HG03342 (cell line): ENCODE results near the gene MAPK9.

Experiments
- ATAC-seq: cut with Tn5 transposase; IDR thresholded peaks from one replicate; pipeline ENCODE4 v1.9.1; 2021; ENCODE audit warnings: mild to moderate bottlenecking, moderate library complexity; ENCODE audit not compliant: unreplicated experiment

Gene MAPK9

DNA sequence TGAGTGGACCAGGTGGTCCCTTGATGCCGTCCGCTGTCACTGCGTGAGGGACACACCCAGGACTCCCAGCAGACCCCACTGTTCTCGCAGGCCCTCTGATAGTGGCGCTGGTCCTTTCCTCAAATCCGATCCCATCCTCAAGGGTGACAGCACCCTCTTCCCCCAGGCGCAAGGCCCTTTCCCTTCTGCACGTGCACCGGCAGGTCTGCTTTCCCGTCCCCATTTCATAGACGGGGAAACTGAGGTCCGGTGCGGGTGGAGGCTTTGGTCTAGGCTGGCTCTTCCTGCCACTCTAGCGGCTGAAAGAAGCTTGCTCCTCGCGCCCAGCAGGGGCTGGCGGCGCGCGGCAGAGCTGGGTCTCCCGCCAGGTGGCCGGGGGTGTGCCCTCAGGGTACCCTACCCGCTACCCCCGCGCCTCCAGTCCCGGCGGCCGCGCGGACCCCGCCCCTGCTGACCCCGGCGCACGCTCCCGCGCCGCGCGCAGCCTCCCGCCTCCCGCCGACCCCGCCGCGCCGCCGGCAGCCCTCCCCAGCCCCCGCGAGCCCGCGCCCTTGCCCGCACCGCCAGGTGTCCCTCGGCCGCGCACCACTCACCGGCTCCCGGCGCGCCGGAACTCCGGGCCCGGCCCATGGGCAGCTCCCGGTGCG, 83.3 kb downstream of the MAPK9 start:
- ATAC-seq: peak; percentile 25

DNA sequence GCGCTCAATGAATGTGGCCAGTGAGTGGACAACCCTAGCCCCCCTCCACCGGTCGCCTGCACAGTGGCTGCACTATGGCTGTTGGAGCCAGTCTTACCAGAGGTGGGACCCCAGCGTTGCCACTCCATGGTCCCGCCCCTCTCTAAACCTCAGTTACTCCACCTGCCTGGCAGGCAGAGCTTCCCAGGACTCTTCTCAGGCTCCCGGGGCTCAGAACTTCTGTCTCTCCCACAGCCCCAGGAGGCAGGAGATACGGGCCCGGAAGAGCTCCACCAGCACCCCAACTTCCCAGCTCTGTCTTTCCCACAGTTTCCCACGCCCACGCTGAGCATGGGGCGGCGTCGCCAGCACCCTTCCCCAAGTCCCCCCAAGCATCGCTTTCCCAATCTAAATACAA, 83.8 kb downstream of the MAPK9 start:
- ATAC-seq: no peak

DNA sequence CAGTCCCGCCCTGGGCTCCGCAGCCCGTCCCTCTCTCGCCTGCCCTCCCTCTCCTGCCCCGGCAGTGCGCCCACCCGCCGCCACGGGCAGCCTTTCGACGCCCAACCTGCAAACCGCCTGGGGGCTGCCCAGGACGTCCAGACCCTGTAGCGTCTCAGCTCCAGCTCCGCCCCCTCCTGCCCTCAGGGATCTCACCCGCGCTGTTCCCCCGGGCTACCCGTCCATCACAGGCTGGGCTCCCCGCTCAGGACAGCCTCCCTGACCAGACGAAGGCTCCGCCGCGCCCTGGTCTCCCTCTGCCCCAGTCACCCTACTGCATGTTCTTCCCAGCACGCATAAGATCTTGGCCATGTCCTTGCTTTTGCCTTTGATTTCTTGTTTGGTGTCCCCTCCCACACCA, 84.3 kb downstream of the MAPK9 start:
- ATAC-seq: no peak

DNA sequence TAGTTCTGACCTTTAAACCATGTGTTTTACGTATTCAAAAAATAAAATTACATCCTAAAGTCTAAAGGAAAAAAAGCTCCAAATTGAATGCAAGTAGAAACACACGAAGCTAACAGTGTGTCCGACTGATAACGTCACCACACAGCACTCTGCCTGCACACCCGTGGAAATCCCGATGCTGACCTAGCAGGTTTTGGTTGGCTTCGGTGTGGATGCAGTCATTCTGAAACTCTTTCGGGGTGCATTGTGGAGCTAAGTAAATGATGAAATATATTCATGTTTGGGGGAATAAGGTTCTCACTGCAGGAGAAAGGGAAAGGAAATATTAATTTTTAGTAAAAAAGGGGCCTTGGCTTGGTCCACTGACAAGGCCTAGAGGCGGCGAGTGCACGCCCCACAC, 84.9 kb downstream of the MAPK9 start:
- ATAC-seq: no peak

DNA sequence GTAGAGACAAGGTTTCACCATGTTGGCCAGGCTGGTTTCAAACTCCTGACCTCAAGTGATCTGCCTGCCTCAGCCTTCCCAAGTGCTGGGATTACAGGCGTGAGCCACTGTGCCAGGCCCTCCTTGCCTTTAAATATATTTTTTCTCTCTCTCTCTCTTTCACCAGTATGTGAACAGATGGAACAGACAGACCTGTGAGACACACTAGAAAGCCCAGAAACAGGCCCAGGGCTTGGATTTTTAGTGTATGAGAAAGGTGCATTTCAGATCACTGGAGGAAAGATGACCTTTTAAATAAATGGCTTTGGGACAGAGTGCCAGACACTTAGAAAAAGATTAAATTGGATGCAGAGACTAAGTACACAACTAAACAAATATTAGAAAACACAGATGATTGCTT, 86.0 kb downstream of the MAPK9 start:
- no peak for ATAC-seq

DNA sequence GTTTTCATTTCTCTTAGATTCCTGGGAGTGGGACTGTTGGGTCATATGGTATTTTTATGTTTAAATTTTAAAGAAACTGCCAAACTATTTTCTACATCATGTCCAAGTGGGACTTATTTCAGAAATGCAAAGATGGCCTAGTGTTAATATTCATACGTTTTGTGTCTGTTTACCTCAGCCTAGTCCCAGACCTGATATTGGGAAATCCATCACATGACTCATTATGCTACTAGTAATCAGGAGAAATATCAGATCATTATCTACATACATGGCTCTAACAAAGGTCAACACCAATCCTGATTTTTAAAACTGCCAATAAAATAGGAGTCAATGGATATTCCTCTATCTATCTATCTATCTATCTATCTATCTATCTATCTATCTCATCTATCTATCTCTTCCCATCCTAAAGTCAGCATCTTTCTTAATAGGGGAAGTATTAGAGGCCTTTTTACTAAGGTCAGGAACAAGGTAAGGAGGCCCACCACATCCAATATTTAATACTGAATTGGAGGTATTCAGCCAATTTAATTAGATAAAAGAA, 87.5 kb downstream of the MAPK9 start:
- no peak for ATAC-seq

DNA sequence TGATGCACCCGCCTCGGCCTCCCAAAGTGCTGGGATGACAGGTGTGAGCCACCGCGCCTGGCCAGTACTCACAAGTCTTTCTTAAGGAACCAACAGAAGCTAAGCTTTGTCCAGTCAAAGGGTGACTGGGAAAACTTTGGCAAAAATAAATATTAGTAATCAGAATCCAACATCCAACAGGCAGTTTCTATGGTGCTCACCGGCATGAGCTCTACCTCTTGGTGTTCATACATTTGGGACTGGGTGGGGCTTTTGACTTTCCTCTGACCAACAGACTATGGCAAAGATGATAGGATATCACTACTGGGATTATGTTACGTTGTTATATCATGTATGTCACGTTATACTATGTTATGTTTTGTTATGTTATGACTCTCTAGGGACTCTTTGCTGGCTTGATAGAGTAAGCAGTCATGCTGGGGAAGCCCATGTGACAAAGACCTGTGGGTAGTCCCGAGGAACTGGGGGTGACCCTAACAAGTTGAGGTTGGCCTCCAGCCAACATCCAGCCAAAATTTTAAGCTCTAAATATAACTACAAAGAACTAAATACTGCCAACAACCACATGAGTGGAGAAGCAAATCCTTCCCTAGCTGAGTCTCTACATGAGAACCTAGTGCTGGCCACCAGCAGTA, 88.8 kb downstream of the MAPK9 start:
- ATAC-seq: no peak

DNA sequence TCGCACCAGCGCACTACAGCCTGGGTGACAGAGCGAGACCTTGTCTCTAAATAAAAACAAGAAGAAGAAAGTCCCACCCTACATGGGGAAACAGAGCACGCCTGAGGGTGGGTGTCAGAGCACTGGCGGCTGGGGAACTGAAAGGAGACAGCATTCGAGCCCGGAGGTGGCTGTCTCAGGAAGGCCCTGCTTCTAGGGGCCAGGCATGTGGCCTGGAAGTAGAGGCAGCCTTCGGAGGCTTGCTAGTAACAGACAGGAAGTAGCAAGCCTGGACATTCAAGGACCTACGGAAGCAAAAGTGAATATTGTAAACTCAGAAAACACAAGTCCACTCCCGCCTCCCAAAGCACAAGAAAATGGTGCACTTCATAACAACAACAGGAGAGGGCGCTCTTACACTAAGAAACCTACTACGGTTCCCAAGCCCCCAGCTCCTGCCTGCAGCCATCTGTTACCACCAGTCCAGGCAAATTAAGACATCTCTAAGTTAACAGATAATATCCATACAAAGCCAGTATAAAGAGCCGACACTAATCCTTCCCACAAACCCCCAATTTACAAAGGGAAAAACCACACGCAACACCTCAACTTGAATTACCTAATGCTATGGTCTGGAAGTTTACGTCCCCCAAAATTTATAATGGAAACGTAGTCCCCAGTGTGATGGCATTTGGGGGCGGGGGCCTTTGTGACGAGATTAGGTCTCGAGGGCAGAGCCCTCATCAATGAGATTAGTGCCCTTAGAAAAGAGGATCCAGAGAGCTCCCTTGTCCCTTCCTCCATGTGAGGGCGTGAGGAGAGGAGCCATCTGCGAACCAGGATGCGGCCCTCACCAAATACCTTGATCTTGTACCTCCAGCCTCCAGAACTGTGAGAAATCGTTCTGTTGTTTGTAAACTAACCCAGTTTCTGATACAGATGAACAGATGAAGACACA, 90.6 kb downstream of the MAPK9 start:
- no peak for ATAC-seq

DNA sequence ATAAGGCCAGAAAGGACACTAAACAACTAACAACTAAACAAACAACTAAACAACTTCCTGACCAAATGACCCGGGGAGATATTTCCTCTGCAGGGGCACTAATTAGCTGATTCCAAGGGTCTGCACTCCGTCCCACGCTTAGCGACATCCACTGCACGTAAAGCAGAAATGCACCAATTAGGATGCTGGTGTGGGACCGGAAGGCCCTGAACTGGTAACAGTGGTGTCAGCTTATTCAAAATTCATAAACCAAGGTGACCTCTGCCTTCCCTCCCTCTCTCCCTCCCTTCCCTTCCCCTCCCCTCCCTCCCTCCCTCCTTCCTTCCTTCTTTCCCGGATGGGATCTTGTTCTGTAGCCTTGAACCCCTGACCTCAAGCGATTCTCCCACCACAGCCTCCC, 92.5 kb downstream of the MAPK9 start:
- ATAC-seq: no peak

DNA sequence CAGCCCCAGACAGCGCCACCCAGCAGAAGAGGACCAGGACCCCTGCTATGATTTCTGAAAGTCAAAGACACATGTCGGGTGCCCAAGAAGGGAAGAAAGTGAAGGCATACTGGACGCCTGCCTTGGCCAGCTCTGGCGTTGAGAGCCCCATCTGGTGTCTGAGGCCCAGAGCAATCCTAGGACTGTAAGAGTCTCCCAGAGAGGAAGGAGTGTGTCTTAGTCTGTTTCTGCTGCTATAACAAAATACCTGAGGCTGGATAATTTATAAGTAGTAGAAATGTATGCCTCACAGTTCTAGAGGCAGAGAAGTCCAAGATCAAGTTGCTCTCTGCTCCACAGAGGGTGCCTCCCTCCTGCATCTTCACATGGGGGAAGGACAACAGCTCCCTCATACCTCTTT, 93.7 kb downstream of the MAPK9 start:
- no peak for ATAC-seq

DNA sequence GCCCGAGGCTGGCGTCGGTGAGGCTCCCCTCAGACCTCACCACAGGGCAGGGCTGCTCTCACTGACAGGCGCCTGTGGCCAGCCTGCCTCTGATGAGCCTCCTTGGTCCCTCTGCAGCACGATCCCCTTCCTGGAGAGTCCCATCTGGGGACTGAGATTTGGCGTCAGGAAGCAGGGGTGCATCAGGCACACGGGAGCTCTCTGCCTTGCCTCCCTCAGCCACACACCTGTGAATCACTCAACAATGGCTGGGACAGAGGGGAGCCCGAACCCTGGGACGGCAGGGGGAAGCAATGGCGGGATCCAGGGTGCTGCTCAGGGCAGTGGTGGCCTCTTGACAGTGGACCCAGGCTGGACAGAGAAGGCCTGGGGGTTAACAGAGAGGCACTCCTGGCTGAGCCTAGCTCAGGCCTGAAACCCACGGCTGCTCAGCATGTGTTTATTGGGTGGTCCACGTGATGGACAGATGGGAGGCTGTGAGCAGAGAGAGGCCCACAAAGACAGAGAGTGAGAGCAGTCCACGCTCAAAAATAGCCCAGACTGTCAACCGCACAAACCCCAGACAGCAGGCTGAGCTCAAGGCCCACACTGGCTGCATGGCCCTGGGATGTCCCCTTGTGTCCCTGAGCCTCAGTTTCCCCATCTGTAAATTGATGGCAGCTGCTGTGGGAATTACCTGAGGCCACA, 94.7 kb downstream of the MAPK9 start:
- ATAC-seq: no peak

DNA sequence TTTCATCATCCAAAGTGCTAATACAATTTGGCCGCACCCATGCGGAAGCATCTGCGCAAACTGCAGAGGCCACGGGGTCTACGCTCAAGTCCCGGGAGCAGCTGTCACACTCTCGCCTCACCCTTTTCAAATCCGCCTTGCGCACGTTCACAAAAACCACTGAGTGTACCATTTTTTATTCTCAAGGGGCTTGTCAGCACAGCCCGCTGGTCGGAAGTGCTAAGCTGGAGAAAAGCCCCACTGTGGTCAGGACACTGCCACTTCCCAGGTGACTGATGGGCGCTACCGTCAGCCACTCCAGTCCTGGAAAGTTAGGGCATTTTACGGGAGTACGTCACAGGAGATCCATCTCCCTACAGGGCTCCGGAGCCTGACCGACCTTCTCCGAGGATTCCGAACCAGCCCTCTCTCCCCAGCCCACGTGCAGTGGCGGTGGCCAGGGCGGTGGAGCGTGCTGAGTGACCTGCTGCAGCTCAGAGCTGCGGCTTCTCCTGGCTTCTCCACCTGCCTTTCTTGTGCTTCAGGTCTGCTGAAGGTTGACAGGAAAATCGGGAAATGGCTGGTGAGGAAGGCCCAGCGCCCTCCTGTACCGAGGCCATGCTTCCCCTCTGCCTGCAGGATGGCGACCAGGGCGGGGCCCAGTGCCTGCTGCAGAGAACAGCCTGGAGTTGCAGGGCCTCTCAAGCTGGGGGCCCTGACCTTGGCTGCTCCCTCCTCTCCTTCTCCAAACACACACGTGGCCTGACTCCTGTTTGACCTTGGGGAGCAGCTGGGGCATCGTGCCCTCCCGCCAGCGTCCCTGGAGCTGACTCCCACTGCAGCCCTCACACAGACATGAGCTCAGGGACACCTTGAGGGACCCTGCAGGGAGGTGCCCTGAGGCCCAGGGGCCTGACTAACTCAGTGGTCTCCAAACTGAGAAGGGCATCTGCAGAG, 97.2 kb downstream of the MAPK9 start:
- no peak for ATAC-seq

DNA sequence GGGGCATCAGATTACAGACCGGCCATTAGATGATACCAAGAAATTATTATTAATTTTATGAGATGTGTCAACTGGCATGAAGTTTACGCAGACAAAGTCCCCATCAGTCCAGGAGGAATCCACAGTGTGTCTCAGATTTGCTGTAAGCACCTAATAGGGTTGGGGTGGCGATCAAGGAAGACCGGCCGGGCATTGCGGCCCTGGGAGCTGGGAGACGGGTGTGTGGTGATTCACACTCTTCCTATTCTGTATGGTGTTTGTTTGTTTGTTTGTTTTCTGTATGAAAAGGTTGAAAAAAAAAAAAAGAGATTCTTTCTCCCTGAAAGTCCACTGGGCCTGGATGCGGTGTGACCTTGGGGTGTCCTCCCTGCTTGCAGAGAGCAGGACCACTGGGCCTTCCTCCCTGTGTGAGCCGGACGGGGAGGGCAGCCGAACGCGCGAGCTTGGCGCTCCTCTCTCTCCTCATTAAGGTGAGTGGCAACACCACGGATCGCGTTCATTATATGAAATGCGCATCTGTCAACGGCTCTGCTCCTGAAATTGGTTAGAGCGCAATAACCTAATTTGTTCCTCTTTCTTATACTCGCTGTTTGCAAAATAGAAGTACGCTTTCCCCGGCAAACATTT, 98.0 kb downstream of the MAPK9 start:
- ATAC-seq: no peak

DNA sequence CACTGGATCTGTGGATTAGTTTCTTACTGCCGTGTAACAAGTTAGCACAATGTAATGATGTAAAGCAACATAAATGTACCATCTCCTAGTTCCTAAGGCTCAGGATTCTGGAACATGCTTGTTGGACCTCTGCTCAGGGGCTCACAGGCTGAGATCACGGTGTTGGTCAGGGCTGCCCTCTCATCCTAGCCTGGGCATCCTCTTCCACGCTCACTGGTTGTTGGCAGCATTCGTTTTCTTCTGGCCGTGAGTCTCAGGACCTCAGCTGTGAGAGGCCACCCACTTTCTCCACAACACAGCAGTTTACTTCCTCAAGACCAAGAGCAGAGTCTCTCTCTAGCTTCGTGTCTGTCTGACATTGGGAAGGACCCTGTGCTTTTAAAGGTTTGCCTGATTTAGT, 100.2 kb downstream of the MAPK9 start:
- no peak for ATAC-seq

DNA sequence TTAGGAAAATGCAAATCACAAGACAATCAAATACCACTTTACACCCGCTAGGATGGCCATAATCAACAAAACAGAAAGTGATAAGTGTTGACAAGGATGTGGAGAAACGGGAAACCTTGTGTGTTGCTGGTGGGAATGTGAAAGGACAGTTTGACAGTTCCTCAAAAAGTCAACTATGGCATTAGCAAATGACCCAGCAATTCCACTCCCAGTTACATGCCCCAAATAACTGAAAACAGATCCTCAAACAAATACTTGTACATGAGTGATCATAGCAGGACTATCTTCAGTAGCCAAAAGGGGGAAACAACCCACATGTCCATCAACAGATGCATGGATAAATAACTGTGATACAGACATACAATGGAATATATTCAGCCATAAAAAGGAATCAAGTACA, 104.1 kb downstream of the MAPK9 start:
- ATAC-seq: no peak
